Kidney epithelial cell (primary cell): Measurements from ENCODE around the gene DDX49. TPM values are rescaled to one million over a fixed set of nuclear protein-coding genes. Genes with fewer than 3 reads are reported as not detected.

Source experiments
- DNase-seq: peaks from one replicate; pipeline ENCODE4 v3.0.0-alpha.2; 2010; ENCODE audit warnings: low read depth
- H3K27me3 ChIP-seq: 2 replicates; pipeline ENCODE4 v1.6.0; 2011; ENCODE audit warnings: low read length; ENCODE audit not compliant: control insufficient read depth, insufficient read depth
- H3K36me3 ChIP-seq: 2 replicates; pipeline ENCODE4 v1.5.1; 2011; ENCODE audit warnings: low read length; ENCODE audit not compliant: control insufficient read depth, insufficient read depth
- H3K4me3 ChIP-seq: 2 replicates; pipeline ENCODE4 v1.5.1; 2011; ENCODE audit warnings: low read depth, mild to moderate bottlenecking, control low read depth, low read length
- total RNA-seq: library from RNA; depleted of rRNA; stranded (reverse); fragments of >200 nt; gene quantifications from 2 replicates; pipeline ENCODE4 v1.2.3, GENCODE V29; 2015
- TF ChIP-seq, protein P1 (sequence below): IDR thresholded peaks from 2 replicates; pipeline ENCODE4 v1.5.1; 2011; ENCODE audit warnings: mild to moderate bottlenecking, moderate library complexity, low read length, control low read depth, inconsistent platforms; ENCODE audit not compliant: insufficient read depth, poor library complexity, severe bottlenecking

Gene DDX49
- total RNA-seq, 1 donor from 2014 or later: 85.0 TPM

DNA sequence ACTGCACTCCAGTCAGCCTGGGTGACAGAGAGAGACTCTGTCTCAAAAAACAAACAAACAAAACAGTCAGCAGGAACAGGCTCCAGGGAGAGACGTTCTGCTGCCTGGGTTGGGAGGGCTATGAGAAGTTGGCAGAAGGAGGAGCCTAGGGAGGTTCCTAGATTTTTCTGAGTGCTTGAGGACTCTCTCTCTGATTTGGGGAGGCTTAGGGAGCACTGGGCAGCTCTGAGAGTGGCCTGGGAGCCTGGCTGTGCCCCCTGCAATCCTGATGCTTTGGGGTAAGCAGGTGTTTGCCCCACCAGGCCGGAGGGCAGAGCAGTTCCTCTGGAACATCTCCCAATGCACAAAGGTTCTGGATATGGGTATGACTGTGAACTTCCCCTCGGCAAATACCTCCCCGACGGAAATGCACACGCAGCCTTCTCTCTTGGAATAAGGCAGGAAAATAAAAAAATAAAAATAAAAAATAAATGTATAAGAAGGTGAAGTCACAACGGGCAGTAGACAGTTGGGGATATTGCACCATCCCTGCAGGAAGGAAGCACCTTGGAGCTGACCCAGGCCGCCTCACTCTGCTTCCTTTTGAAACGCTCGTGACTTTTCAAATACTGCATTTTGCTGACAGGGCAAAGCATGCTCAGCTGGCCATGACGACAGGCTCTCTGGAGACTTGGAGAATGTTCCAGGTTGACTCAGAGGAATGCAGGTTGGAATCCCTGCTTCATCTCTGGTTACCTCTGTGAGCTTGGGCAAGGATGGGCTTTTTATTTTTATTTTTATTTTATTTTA lies 48.0 kb downstream of the DDX49 start:
- no peak overlapping the region for H3K4me3 ChIP-seq
- peaks cover 2% of the 10 kb centered on the region for H3K27me3 ChIP-seq
- DNase-seq: peak; percentile 76
- TF ChIP-seq, protein P1, sequence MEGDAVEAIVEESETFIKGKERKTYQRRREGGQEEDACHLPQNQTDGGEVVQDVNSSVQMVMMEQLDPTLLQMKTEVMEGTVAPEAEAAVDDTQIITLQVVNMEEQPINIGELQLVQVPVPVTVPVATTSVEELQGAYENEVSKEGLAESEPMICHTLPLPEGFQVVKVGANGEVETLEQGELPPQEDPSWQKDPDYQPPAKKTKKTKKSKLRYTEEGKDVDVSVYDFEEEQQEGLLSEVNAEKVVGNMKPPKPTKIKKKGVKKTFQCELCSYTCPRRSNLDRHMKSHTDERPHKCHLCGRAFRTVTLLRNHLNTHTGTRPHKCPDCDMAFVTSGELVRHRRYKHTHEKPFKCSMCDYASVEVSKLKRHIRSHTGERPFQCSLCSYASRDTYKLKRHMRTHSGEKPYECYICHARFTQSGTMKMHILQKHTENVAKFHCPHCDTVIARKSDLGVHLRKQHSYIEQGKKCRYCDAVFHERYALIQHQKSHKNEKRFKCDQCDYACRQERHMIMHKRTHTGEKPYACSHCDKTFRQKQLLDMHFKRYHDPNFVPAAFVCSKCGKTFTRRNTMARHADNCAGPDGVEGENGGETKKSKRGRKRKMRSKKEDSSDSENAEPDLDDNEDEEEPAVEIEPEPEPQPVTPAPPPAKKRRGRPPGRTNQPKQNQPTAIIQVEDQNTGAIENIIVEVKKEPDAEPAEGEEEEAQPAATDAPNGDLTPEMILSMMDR: no peak
- H3K36me3 ChIP-seq: no peaks in the 10 kb centered on the region

DNA sequence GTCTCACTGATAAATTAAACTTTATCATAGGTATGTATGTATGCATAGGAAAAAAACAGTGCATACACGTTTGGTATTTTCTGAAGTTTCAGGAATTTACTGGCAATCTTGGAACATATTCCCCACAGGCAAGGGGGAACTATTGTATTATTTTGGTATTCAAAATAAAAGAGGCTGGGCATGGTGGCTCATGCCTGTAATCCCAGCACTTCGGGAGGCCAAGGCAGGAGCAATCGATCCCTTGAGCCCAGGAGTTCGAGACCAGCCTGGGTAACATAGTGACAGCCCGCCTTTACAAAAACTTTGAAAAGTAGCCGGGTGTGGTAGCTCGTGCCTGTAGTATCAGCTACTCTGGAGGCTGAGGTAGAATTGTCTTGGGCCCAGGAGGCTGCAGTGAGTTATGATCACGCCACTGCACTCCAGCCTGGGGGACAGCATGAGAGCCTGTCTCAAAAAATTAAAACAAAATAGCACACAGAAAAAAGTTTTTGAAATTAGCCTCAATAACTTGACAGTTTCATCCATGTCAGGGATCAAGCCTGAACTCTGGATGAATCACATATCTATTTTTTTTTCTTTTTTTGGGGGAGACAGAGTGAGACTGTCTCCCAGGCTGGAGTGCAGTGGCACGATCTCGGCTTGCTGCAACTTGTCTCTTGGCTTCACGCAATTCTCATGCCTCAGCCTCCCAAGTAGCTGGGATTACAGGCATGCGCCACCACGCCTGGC lies 50.6 kb downstream of the DDX49 start:
- DNase-seq: no peak
- TF ChIP-seq, protein P1: no peak
- Histone ChIP-seq H3K4me3 (no peak overlapping the region), H3K36me3 (no peaks in the 10 kb centered on the region), H3K27me3 (no peaks in the 10 kb centered on the region)

DNA sequence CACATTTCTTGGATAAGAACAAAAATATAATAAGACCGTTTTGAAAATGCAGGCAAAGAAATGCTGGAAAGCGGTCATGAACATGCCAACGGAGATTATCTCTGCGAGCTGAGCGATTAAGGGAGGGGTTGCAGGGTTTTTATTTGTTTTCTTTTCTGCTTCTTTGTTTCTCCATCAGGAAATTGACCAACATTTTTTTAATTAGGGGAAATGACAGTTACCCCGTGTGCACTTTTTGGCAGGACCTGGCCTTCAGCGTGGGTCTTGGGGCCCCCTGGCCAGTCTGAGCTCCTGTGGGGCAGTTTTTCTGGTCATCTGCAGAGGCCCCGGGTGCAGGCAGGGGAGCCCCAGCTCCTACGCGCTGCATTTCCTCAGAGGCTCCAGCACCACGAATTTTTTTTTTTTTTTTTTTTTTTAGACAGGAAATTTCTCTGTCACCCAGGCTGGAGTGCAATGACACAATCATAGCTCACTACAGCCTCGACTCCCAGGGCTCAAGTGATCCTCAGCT lies 52.8 kb downstream of the DDX49 start:
- H3K36me3 ChIP-seq: no peaks in the 10 kb centered on the region
- TF ChIP-seq, protein P1: no peak
- H3K4me3 ChIP-seq: no peak overlapping the region
- H3K27me3 ChIP-seq: no peaks in the 10 kb centered on the region
- DNase-seq: no peak

DNA sequence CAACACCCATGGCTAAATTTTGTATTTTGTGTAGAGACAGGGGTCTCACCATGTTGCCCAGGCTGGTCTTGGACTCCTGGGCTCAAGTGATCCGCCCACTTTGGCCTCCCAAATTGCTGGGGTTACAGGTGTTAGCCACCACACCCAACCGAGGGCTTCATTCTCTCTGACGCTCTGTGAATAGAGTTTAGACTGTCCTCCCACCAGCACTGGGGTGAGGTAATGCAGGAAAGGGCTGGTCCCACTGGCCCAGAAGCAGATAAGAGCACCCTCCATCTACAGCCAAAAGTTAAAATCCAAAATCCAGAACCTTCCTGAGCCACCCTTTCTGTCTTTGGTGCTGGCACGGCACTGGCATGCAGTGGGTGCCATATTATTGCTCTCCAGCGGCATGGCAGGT lies 53.3 kb downstream of the DDX49 start:
- Histone ChIP-seq H3K27me3 (no peaks in the 10 kb centered on the region), H3K36me3 (no peaks in the 10 kb centered on the region), H3K4me3 (no peak overlapping the region)
- DNase-seq: no peak
- TF ChIP-seq, protein P1: no peak

DNA sequence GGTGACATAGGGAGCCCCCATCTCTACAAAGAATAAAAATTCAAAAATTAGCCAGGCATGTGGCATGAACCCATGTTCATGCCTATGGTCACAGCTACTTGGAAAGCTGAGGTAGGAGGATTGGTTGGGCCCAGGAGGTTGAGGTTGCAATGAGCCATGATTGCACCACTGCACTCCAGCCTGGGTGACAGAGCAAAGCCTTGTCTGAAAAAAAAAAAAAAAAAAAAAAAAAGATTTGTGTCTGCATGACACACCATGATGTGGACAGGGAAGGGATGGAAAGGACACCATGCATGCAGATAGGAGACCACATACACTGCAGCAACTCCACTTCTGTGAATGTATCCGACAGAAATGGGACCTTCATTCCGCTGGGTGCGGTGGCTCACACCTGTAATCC lies 55.5 kb downstream of the DDX49 start:
- H3K4me3 ChIP-seq: no peak overlapping the region
- no peaks in the 10 kb centered on the region for H3K36me3 ChIP-seq
- TF ChIP-seq, protein P1: no peak
- no peak for DNase-seq
- no peaks in the 10 kb centered on the region for H3K27me3 ChIP-seq
